Rectal smooth muscle tissue (tissue), 1 donor: ENCODE data around the gene GJB6.

Source experiments
- H3K27ac ChIP-seq: one replicate; pipeline ENCODE4 v1.7.0; 2013; ENCODE audit warnings: low read depth, low read length, inconsistent platforms
- H3K27me3 ChIP-seq: one replicate; pipeline ENCODE4 v1.7.0; 2013; ENCODE audit warnings: low read length; ENCODE audit not compliant: control insufficient read depth, insufficient read depth
- H3K36me3 ChIP-seq: one replicate; pipeline ENCODE4 v1.7.0; 2013; ENCODE audit warnings: low read length; ENCODE audit not compliant: control insufficient read depth, insufficient read depth
- H3K4me1 ChIP-seq: one replicate; pipeline ENCODE4 v1.7.0; 2013; ENCODE audit warnings: low read length; ENCODE audit not compliant: control insufficient read depth, insufficient read depth
- H3K4me3 ChIP-seq: one replicate; pipeline ENCODE4 v1.7.0; 2013; ENCODE audit warnings: low read length
- H3K9ac ChIP-seq: one replicate; pipeline ENCODE4 v1.7.0; 2013; ENCODE audit warnings: low read length

Gene GJB6

GRCh38 chr13:20254076-20254475 lies 22.0 kb upstream of the GJB6 start:
- Histone ChIP-seq H3K36me3 (no peaks in the 10 kb centered on the region), H3K27me3 (no peaks in the 10 kb centered on the region), H3K4me1 (no peaks in the 10 kb centered on the region), H3K9ac (no peak overlapping the region), H3K4me3 (no peak overlapping the region), H3K27ac (no peak overlapping the region)

GRCh38 chr13:20249913-20250312 lies 17.8 kb upstream of the GJB6 start:
- Histone ChIP-seq H3K27ac (no peak overlapping the region), H3K27me3 (no peaks in the 10 kb centered on the region), H3K36me3 (no peaks in the 10 kb centered on the region), H3K9ac (no peak overlapping the region), H3K4me3 (no peak overlapping the region), H3K4me1 (no peaks in the 10 kb centered on the region)

GRCh38 chr13:20247963-20248362 lies 15.8 kb upstream of the GJB6 start:
- H3K4me3 ChIP-seq = no peak overlapping the region
- H3K4me1 ChIP-seq = no peaks in the 10 kb centered on the region
- H3K27ac ChIP-seq = no peak overlapping the region
- no peaks in the 10 kb centered on the region for H3K36me3 ChIP-seq
- no peaks in the 10 kb centered on the region for H3K27me3 ChIP-seq
- H3K9ac ChIP-seq = no peak overlapping the region

GRCh38 chr13:20247403-20247802 lies 15.3 kb upstream of the GJB6 start:
- Histone ChIP-seq H3K27ac (no peak overlapping the region), H3K4me3 (no peak overlapping the region)

GRCh38 chr13:20241593-20241992 lies 9.5 kb upstream of the GJB6 start:
- Histone ChIP-seq H3K27ac (no peak overlapping the region), H3K27me3 (no peaks in the 10 kb centered on the region), H3K4me1 (no peaks in the 10 kb centered on the region)

More at GRCh38 chr13:20247403-20247802, 15.3 kb upstream of the GJB6 start:
- H3K4me1 ChIP-seq = no peaks in the 10 kb centered on the region
- H3K36me3 ChIP-seq = no peaks in the 10 kb centered on the region
- no peak overlapping the region for H3K9ac ChIP-seq
- H3K27me3 ChIP-seq = no peaks in the 10 kb centered on the region

GRCh38 chr13:20239748-20240147 lies 7.6 kb upstream of the GJB6 start:
- Histone ChIP-seq H3K4me1 (no peaks in the 10 kb centered on the region), H3K36me3 (no peaks in the 10 kb centered on the region), H3K4me3 (no peak overlapping the region), H3K27ac (no peak overlapping the region), H3K27me3 (no peaks in the 10 kb centered on the region), H3K9ac (no peak overlapping the region)

More at GRCh38 chr13:20241593-20241992, 9.5 kb upstream of the GJB6 start:
- H3K9ac ChIP-seq = no peak overlapping the region
- H3K4me3 ChIP-seq = no peak overlapping the region
- no peaks in the 10 kb centered on the region for H3K36me3 ChIP-seq

- Histone ChIP-seq H3K27me3 (peaks cover 11% of the 10 kb centered on the region), H3K4me1 (no peaks in the 10 kb centered on the region), H3K4me3 (no peak overlapping the region), H3K9ac (no peak overlapping the region), H3K27ac (no peak overlapping the region), H3K36me3 (no peaks in the 10 kb centered on the region)
Measured at GRCh38 chr13:20232556-20233277, 598 bp upstream of the GJB6 start.

GRCh38 chr13:20230913-20231838 lies 943 bp downstream of the GJB6 start:
- no peaks in the 10 kb centered on the region for H3K36me3 ChIP-seq
- no peak overlapping the region for H3K9ac ChIP-seq
- peaks cover 11% of the 10 kb centered on the region for H3K27me3 ChIP-seq
- no peak overlapping the region for H3K27ac ChIP-seq
- peak overlapping the region; percentile 32 for H3K4me3 ChIP-seq
- H3K4me1 ChIP-seq = no peaks in the 10 kb centered on the region

- Histone ChIP-seq H3K9ac (no peak overlapping the region), H3K27me3 (peaks cover 12% of the 10 kb centered on the region), H3K4me3 (no peak overlapping the region), H3K4me1 (no peaks in the 10 kb centered on the region), H3K27ac (no peak overlapping the region), H3K36me3 (no peaks in the 10 kb centered on the region)
Measured at GRCh38 chr13:20227730-20228129, 4.4 kb downstream of the GJB6 start.

- Histone ChIP-seq H3K4me3 (no peak overlapping the region), H3K9ac (no peak overlapping the region), H3K27me3 (peaks cover 8% of the 10 kb centered on the region), H3K27ac (no peak overlapping the region), H3K36me3 (no peaks in the 10 kb centered on the region), H3K4me1 (no peaks in the 10 kb centered on the region)
Measured at GRCh38 chr13:20227288-20227687, 4.8 kb downstream of the GJB6 start.

GRCh38 chr13:20222553-20222952 lies 9.6 kb downstream of the GJB6 start:
- Histone ChIP-seq H3K9ac (no peak overlapping the region), H3K27me3 (peaks cover 5% of the 10 kb centered on the region), H3K4me3 (no peak overlapping the region), H3K27ac (no peak overlapping the region), H3K4me1 (no peaks in the 10 kb centered on the region), H3K36me3 (no peaks in the 10 kb centered on the region)

- Histone ChIP-seq H3K9ac (no peak overlapping the region), H3K4me1 (no peaks in the 10 kb centered on the region), H3K36me3 (no peaks in the 10 kb centered on the region), H3K4me3 (no peak overlapping the region), H3K27ac (no peak overlapping the region), H3K27me3 (peaks cover 5% of the 10 kb centered on the region)
Measured at GRCh38 chr13:20221772-20222171, 10.3 kb downstream of the GJB6 start.
